NK-92 (cell line): ENCODE measurements around the gene BBC3.

Experiments used
- DNase-seq: peaks from one replicate; lab custom pipeline; 2025; ENCODE audit not compliant: unreplicated experiment; lab: John Stamatoyannopoulos, UW

The BBC3 gene

DNA sequence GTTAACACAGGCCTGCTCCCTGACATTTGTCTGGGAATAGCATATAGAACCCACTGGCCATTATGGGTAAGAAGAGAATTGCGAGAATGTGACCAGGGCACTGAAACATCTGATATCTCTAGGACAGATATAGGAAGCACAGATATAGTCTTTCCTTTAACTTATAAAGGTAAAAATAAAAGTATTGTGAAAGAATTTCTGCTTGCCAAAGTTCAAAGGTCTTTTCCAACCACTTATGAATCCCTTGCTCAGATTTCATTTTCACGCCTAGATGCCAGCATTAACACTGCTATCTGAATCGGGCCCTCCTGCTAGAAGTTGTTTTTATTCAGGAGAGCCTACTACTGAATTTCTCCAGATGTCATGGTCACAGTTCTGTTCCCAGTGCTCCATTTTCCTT is 27.7 kb downstream of the BBC3 start:
- no peak for DNase-seq

DNA sequence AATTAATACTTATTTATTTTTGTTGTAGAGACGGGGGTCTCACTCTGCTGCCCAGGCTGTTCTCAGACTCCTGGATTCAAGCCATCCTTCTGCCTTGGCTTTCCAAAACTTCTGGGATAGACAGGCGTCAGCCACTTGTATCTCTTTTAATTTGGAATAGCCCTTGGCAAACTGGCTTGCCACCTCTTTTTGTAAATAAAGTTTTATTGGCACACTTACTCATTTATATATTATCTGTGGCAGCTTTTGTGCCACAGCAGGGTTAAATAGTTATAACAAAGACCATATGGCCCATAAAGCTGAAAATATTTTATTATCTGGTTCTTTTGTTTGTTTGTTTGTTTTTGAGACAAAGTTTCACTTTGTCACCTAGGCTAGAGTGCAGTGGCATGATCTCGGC is 30.5 kb downstream of the BBC3 start:
- no peak for DNase-seq

DNA sequence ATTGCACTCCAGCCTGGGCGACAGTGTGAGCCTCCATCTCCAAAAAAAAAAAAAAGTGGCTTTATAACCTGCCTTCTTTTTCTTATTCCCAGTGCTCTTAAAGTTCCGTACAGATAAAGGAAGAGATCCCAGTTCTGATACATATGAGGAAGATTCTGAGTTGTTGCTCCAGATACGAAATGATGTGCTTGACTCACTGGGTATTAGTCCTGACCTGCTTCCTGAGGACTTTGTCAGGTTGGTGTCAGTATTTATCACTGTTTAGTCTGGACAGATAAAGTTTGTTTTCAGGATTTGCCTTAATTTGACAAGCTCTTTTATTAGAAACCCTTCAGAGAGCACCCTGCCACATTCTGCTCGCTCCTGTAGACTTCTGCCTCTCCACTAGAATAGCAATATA is 33.9 kb downstream of the BBC3 start:
- DNase-seq = no peak

DNA sequence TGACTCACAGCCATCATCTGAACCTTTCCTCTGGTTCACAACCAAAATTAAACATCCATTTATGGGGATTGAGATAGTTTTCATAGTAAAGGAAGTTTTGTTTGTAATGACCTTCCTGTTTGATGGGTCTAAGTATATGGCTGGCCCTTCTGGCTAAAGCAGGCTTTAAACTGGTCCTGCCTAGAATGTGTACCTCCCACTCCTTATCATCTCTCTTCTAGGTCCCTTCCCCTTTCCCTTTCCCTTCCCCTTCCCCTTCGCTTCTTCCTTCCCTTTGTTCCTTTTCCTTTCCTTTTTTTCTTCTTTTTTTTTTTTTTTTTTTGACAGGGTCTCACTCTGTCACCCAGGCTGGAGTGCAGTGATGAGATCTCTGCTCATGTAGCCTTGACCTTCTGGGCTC is 35.6 kb downstream of the BBC3 start:
- no peak for DNase-seq

DNA sequence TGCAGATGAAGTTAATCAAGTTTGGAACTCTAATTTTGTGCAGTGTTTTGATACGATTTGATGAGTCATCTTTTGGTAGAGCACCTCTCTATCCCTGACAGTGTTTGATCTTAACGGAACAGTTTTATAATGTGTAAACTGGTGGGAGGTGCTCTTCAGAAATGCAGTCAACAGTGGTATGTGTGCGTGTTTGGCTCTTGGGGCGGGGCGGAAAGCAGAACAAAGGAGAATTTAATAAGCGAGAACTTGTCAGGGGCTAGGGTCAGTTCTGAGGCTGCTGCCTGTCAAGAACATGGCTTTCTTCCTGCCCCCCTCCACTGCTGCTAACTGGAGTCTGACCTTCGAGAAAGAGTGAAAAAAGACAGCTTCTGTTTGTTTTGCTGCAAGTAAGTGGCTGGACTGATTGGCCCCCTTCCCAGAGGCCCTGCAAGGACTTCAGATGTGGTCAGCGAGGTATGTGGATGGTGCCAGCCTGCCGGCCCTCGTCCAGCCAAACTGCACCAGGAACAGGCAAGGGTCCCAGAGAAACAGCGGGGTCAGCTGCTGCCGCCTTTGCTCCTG is 40.8 kb downstream of the BBC3 start:
- no peak for DNase-seq

DNA sequence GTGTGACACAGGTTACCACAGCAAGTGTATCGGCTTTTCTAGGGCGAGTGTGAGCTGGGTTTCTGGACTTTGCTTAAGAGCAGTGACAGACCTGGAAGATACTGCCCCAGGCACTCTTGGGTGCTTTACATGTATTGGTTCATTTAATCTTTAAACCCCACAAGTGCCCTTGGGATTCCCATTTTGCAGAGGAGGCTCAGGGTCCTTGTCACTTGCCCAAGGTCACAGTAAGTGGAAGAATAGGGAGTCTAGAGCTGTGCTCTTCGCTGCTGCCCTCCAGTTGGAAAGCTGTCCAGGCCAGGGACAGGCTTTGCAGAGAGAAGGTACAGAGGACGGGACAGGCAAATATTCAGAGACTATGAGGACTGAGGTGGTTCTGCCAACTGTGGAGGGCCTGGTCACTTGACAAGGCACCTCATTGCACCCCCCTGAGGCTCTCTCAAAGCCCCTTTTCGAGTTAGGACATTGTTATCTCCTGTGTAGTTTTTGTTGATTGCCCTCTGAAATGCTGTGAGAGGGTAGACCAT is 42.4 kb downstream of the BBC3 start:
- no peak for DNase-seq

DNA sequence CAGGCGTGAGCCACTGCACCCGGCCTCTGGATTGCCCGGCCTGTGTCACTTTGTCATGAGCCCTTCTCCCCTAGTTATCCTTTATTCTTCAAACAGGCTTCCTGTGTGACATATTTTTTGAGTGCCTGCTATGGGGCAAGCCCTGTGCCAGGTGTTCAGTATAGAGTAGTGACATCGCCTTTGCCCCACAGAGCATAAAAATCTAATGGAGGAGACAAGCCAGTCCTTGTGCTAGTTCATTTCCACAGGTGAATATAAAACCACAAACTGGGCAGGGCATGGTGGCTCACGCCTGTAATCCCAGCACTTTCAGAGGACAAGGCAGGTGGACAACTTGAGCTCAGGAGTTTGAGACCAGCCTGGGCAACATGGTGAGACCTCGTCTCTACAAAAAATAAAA is 43.2 kb downstream of the BBC3 start:
- no peak for DNase-seq

DNA sequence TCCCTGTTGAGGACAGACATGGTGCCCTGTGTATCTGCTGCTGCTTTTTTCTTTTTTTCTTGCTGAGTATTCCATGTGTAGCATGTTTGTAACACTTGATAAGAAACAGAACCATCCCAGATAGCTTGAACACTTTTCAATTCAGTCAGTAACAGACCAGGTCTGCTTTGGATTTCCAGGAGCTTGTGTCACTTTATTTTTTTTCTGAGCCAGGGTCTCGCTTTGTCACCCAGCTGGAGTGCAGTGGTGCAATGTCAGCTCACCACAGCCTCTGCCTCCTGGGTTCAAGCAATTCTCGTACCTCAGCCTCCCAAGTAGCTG is 43.7 kb downstream of the BBC3 start:
- DNase-seq = no peak

DNA sequence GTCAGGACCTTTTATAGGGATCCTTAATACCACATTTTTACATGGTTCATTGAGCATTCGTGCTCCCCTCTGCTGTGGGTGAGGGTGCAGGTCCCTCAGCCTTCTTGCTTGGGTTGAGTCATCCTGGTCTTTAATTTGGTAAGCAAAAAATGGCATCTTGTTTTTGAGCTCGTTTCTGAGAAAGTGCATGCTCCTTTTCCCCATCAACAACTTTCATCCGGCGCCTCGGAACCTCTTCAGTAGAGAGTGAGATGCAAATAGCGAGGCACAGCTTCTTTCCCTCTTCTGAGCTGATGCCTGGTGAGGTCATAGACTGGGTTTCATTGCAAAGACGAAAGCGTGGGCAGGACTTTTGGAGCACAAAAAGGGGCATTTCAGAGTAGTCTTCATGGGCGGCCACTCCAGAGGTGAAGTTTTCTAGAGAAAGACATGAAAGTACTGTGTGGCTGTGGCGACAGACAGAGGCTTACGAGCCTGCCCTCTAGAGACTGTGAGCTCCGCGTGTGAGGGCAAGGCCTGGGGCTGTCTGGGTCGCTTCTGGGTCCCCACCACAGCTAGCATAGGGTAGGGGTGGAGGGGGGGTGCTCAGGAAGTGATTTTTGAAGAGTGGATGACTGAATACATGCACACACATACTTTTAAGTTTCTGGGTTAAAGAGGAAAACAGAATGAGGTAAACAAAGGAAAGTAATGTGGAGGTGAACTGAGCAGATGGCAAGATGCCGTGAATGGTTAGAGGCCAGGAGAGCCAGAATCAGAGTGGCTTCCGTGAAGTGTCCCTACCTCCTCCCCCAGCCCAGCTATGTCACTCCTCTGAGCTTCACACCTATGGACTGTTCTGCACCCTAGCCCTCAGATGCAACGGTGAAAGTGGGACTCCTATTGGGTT is 44.3 kb downstream of the BBC3 start:
- no peak for DNase-seq

DNA sequence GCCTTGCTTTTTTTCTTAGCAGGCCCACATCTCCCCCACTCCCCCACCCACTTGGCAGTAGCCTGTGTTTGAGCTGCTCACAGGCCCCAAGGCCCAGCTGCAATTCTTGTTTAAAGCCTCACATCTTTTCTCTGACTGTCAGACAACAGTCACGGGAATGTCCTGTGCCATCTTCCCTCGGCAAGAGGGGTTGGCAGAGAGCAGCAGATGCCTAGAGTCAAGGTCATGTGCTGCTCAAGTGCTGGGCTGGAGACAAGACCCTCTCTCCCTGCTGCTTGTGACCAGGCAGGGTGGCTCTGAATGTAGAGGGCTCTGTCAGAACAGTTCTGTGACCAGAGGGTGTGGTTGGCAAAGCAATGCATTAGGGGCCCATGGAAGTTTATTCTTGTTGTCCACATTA is 47.4 kb downstream of the BBC3 start:
- DNase-seq = no peak

DNA sequence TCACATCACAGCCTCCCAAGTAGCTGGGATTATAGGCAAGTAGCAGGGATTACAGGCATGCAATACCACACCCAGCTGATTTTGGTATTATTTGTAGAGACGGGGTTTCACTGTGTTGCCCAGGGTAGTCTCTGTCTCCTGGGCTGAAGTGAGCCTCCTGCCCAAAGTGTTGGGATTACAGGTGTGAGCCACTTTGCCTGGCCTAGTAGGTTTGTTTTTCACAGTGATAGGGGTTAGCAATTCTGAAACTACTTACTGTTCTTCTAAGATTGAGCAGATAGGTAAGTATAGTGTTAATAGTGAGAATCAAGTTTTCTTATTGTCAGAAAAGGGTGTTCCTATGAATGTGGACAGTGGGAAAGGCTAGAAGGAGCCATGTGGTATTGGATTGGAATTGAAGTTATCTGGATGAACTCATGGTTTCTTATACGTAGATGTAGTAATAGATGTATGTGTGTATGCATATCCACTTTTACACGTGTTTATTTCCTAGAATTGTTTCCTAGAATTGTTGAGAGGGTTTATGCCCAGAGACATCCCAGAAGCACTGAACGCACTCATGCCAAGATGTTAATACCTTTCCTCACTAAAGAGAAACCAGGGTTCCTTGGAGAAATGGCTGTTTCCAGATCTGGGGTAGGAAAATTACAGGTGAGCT is 51.2 kb downstream of the BBC3 start:
- no peak for DNase-seq

DNA sequence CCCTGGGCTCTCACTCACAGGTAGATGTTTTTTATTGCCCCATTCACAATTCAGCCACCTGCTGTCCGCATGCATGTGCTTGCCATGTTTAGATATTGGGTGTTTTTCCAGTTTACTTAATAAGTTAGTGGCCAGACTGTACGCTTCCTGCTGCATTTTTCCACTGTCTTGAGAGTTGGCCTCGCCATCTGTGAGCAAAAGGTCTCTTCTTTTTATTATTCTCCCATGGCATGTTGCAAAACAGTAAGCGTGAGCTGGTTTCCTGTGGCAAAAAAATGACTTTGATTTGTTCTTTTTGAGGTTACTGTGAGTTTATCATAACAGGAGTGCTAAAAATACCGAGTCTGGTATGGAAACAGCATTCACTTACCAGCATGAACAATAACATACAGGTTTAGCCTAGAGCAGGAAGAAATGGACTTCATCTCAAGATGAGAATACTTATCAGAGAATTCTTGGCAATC is 54.3 kb downstream of the BBC3 start:
- no peak for DNase-seq

DNA sequence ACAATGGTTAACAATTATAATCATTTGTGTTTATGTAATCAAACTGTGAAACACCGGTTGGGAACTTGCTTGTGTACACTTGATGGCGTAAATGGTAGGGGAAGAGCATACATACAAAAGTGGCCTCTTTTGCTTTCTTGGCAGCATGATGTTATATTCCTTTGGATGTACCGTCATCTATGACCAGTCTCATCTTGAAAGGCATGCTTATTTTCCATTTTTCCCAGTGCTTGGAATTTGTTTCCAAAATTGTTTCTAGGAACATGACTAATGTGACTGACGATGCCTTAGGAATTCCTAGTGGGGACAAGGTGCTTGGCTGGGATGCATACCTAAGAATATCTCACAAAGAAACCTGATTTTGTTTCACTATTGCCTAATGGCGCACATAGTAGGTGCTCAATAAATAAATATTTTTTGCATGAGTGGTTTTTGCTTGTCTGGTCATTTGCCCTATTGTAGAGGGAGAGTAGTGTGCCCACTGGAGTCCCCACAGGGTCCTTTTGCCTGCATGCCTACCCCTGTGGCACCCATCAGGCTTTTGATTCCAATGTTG is 54.9 kb downstream of the BBC3 start:
- no peak for DNase-seq

DNA sequence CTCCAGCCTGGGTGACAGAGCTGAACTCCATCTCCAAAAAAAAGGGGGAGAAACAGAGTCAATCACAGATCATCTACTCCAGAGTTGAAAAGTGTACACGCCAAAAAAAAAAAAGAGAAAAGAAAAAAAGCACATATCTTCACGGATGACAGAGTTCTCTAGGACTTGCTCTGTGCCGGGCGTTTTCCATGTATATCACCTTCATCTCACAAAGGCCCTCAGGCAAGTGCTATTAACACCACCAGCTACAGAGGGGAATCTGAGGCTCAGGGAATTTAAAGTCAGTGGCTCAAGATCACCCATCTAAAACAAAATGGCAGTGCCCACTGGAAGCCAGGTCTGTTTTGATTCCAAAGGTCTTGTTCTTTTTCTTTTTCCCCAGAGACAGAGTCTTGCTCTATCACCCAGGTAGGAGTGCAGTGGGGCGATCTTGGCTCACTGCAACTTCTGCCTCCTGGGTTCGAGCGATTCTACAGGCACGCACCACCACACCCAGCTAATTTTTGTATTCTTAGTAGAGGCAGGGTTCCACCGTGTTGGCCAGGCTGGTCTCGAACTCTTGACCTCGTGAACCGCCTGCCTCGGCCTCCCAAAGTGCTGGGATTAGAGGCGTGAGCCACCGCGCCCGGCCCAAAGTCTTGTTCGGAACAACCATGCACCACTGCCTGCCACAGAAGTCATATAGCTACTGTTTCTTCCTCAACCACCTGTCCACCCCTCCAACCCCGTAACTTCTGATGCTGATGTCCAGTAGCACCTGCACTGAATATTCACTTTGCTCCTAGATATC is 58.1 kb downstream of the BBC3 start:
- no peak for DNase-seq
